KMS-11 (cell line): ENCODE results near the gene GSTT4.

ENCODE experiments used
- H2AFZ ChIP-seq: fragments of 200-600 bp; sonication (generic); 2 replicates; pipeline ENCODE4 v1.6.1; 2016; ENCODE audit warnings: antibody characterized with exemption, mixed run types, low read depth
- H3K27ac ChIP-seq: fragments of 200-600 bp; sonication (generic); 2 replicates; pipeline ENCODE4 v1.6.1; 2016; ENCODE audit warnings: mild to moderate bottlenecking, mixed run types
- H3K27me3 ChIP-seq: fragments of 200-600 bp; sonication (generic); 2 replicates; pipeline ENCODE4 v1.6.1; 2017; ENCODE audit warnings: mild to moderate bottlenecking, low read depth, mixed run types, moderate library complexity; ENCODE audit not compliant: insufficient read depth
- H3K36me3 ChIP-seq: fragments of 200-600 bp; sonication (generic); 2 replicates; pipeline ENCODE4 v1.6.1; 2017; ENCODE audit warnings: mild to moderate bottlenecking, mixed run types; ENCODE audit not compliant: insufficient read depth
- H3K4me1 ChIP-seq: fragments of 200-600 bp; sonication (generic); 2 replicates; pipeline ENCODE4 v1.6.1; 2016; ENCODE audit warnings: mild to moderate bottlenecking, low read depth, mixed run types; ENCODE audit not compliant: poor library complexity, severe bottlenecking
- H3K4me2 ChIP-seq: fragments of 200-600 bp; sonication (generic); 2 replicates; pipeline ENCODE4 v1.7.0; 2016; ENCODE audit warnings: mild to moderate bottlenecking, mixed run types
- H3K4me3 ChIP-seq: fragments of 200-600 bp; sonication (generic); IDR thresholded peaks from 2 replicates; pipeline ENCODE4 v1.6.1; 2017; ENCODE audit warnings: low read depth, low read length, mixed read lengths; ENCODE audit not compliant: insufficient read depth
- H3K79me2 ChIP-seq: fragments of 200-600 bp; sonication (generic); 2 replicates; pipeline ENCODE4 v1.6.1; 2016; ENCODE audit warnings: low read depth, mixed run types; ENCODE audit not compliant: insufficient read depth
- H3K9ac ChIP-seq: fragments of 200-600 bp; sonication (generic); 2 replicates; pipeline ENCODE4 v1.6.1; 2016; ENCODE audit warnings: mild to moderate bottlenecking, mixed run types
- H4K20me1 ChIP-seq: fragments of 200-600 bp; sonication (generic); 2 replicates; pipeline ENCODE4 v1.6.1; 2016; ENCODE audit warnings: mild to moderate bottlenecking, mixed run types; ENCODE audit not compliant: insufficient read depth
- CTCF ChIP-seq: fragments of 200-600 bp; sonication (generic); conservative IDR thresholded peaks from 2 replicates; pipeline ENCODE4 v1.6.1; 2017; ENCODE audit warnings: low read depth, mild to moderate bottlenecking, antibody characterized with exemption, low read length, moderate library complexity, mixed read lengths

GSTT4 gene

DNA sequence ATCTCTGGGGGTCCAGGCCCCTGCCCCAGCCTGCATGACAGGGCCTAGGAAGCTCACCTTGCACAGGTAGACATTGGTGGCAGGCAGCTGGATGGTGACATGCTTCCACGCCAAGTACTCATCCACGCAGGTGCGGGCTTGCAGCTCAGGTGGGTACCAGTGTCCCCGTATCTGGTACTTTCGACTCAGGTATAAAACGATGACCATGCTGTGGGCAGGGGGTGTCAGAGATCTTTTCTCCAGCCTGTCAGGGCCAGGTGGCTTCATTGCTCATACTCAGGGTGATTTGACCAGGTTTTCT is 1.6 kb upstream of the GSTT4 start:
- Histone ChIP-seq H2AFZ (no peak overlapping the region), H3K36me3 (no peaks in the 10 kb centered on the region), H3K27me3 (no peaks in the 10 kb centered on the region), H3K79me2 (peaks cover 4% of the 10 kb centered on the region; the same call in 1 of the 2 replicates), H3K4me1 (peaks cover 9% of the 10 kb centered on the region), H3K9ac (no peak overlapping the region), H4K20me1 (no peaks in the 10 kb centered on the region), H3K27ac (no peak overlapping the region), H3K4me2 (no peak overlapping the region), H3K4me3 (no peak overlapping the region)
- no peak for TF ChIP-seq CTCF

DNA sequence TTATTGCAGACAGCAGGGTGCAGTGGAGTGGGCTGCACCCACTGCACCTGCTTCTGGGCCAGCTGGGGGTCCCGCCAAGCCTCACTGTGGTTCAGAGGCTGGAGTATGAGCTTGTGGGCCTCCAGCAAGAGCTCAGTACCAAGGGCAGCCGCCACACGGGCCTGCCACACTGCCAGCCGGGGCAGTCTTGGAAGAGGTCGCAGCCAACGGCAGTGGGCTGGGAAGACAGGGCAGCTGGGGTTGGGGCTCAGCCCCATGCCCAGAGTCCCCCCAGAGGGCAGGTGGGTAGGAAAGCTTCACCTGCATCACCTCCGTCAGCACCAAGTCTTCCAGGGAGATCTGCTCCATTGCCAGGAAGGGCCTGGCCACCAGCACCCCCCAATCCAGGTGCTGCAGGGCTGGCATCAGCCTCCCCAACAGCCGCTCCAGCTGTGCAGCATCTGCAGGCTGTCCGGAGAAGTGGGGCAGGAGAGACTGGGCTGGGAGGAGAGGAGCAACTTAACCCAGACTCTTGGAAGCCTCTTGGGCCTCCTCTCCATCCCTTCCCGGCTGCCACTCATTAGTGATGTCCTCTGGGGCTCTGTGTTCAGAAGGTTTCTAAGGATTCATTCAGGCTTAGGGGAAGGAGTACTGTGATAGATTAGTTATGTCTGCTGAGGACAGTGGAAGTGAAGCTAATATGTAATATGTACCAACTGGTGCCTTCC is 1.1 kb upstream of the GSTT4 start:
- Histone ChIP-seq H3K4me2 (no peak overlapping the region), H3K4me1 (peaks cover 9% of the 10 kb centered on the region)

DNA sequence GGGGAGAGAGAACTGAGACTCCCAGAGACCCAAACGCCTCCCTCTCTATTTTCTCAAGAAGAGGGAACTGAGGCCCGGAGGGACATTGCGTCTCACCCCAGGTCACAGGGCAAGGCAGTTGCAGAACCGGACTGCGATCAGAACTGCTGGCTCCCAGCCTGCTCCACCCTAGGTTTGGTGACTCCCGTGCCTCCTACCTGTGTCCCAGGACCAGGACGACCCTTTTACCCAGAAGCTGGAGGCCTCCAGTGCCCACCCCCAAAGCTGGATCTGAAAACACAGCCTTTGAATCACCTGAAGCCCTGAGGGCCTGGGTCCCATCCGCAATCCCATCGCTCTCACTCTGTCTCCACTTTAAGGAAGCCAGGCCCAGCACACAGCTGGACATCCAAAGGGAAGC is 1.4 kb downstream of the GSTT4 start:
- TF ChIP-seq CTCF = no peak
- Histone ChIP-seq H2AFZ (no peak overlapping the region), H3K36me3 (no peaks in the 10 kb centered on the region), H3K4me3 (no peak overlapping the region), H3K4me2 (no peak overlapping the region), H3K9ac (no peak overlapping the region), H3K27me3 (no peaks in the 10 kb centered on the region), H3K27ac (no peak overlapping the region), H4K20me1 (no peaks in the 10 kb centered on the region), H3K79me2 (no peaks in the 10 kb centered on the region), H3K4me1 (no peaks in the 10 kb centered on the region)

More for the DNA sequence above, 1.1 kb upstream of the GSTT4 start:
- Histone ChIP-seq H3K36me3 (no peaks in the 10 kb centered on the region), H3K9ac (no peak overlapping the region), H3K4me3 (no peak overlapping the region), H3K79me2 (no peaks in the 10 kb centered on the region), H3K27me3 (no peaks in the 10 kb centered on the region), H2AFZ (no peak overlapping the region), H4K20me1 (no peaks in the 10 kb centered on the region), H3K27ac (no peak overlapping the region)
- TF ChIP-seq CTCF = no peak

GRCh38 chr22:24002851-24003250 is 2.4 kb downstream of the GSTT4 start:
- H4K20me1 ChIP-seq = no peaks in the 10 kb centered on the region
- H3K27ac ChIP-seq = no peak overlapping the region
- H3K4me3 ChIP-seq = no peak overlapping the region
- no peak overlapping the region for H3K4me2 ChIP-seq
- TF ChIP-seq CTCF = no peak
- no peak overlapping the region for H3K9ac ChIP-seq
- no peaks in the 10 kb centered on the region for H3K27me3 ChIP-seq
- no peaks in the 10 kb centered on the region for H3K36me3 ChIP-seq
- no peaks in the 10 kb centered on the region for H3K4me1 ChIP-seq
- no peak overlapping the region for H2AFZ ChIP-seq
- no peaks in the 10 kb centered on the region for H3K79me2 ChIP-seq
